ENCODE measurements around the gene GAPVD1.

GAPVD1 gene

DNA sequence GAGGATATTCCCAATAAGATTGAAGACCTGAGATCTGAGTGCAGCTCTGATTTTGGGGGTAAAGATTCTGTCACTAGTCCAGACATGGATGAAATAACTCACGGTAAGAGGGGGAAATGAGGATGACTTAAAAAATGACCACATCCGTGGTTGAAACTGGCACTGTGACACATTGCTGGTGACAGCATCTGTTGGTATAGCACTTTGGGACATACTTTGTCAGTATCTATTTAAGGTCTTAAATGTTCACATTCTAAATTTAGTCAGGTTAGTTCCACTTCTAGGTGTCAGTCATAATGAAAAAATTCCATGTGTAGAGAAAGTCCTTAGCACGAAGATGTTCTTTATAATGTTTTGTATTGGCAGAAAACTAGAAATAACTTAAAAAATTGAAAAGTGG, 70.9 kb downstream of the GAPVD1 start:
- H3K27me3 Mint-ChIP-seq (ENCODE audit: low read depth) = no peaks in the 10 kb centered on the region
- H3K4me3 Mint-ChIP-seq = no peak overlapping the region
- peaks cover 69% of the 10 kb centered on the region for H3K36me3 Mint-ChIP-seq (ENCODE audit: low read depth)
- peaks cover 5% of the 10 kb centered on the region for H3K4me1 Mint-ChIP-seq
- H3K9me3 Mint-ChIP-seq = no peaks in the 10 kb centered on the region
- H3K27ac Mint-ChIP-seq = no peak overlapping the region
- TF ChIP-seq, protein P1, sequence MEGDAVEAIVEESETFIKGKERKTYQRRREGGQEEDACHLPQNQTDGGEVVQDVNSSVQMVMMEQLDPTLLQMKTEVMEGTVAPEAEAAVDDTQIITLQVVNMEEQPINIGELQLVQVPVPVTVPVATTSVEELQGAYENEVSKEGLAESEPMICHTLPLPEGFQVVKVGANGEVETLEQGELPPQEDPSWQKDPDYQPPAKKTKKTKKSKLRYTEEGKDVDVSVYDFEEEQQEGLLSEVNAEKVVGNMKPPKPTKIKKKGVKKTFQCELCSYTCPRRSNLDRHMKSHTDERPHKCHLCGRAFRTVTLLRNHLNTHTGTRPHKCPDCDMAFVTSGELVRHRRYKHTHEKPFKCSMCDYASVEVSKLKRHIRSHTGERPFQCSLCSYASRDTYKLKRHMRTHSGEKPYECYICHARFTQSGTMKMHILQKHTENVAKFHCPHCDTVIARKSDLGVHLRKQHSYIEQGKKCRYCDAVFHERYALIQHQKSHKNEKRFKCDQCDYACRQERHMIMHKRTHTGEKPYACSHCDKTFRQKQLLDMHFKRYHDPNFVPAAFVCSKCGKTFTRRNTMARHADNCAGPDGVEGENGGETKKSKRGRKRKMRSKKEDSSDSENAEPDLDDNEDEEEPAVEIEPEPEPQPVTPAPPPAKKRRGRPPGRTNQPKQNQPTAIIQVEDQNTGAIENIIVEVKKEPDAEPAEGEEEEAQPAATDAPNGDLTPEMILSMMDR (IDR thresholded peaks at IDR 0.05; ENCODE audit: unreplicated experiment in 3 of 3) = no peak

DNA sequence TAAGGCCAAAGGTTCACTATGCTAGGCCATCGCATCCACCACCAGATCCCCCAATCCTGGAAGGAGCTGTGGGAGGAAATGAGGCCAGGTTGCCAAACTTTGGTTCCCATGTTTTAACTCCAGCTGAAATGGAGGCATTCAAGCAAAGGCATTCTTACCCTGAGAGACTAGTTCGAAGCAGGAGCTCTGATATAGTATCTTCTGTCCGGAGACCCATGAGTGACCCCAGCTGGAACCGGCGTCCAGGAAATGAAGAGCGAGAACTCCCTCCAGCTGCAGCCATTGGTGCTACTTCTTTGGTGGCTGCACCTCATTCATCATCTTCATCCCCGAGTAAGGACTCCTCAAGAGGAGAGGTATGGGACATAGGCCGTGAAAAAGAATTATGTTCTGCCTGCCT, 75.6 kb downstream of the GAPVD1 start:
- H3K27me3 Mint-ChIP-seq (ENCODE audit: low read depth) = no peaks in the 10 kb centered on the region
- peak overlapping the region in 2 of 3 experiments; percentile 62 to 66 for H3K27ac Mint-ChIP-seq
- H3K36me3 Mint-ChIP-seq (ENCODE audit: low read depth) = peaks cover 56% of the 10 kb centered on the region
- no peak overlapping the region for H3K4me3 Mint-ChIP-seq
- no peaks in the 10 kb centered on the region for H3K9me3 Mint-ChIP-seq
- TF ChIP-seq, protein P1 (IDR thresholded peaks at IDR 0.05; ENCODE audit: unreplicated experiment in 3 of 3) = no peak
- H3K4me1 Mint-ChIP-seq = no peaks in the 10 kb centered on the region

DNA sequence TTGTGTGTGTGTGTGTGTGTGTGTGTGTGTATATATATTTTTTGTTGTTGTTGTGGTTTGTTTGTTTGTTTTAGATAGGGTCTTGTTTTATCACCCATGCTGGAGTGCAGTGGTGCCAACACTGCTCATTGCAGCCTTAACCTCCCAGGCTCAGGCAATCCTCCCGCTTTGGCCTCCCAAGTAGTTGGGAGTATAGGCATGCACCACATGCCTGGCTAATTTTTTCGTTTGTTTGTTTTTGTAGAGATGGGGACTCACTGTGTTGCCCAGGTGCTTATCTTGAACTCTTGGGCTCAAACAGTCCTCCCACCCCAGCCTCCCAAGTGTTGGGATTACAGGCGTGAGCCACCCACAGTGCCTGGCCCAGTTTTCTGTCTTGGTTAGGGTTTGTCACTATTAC, 77.3 kb downstream of the GAPVD1 start:
- no peaks in the 10 kb centered on the region for H3K4me1 Mint-ChIP-seq
- H3K9me3 Mint-ChIP-seq = no peaks in the 10 kb centered on the region
- H3K4me3 Mint-ChIP-seq = no peak overlapping the region
- TF ChIP-seq, protein P1 (IDR thresholded peaks at IDR 0.05; ENCODE audit: unreplicated experiment in 3 of 3) = no peak
- no peak overlapping the region for H3K27ac Mint-ChIP-seq
- peaks cover 49% of the 10 kb centered on the region for H3K36me3 Mint-ChIP-seq (ENCODE audit: low read depth)
- no peaks in the 10 kb centered on the region for H3K27me3 Mint-ChIP-seq (ENCODE audit: low read depth)

DNA sequence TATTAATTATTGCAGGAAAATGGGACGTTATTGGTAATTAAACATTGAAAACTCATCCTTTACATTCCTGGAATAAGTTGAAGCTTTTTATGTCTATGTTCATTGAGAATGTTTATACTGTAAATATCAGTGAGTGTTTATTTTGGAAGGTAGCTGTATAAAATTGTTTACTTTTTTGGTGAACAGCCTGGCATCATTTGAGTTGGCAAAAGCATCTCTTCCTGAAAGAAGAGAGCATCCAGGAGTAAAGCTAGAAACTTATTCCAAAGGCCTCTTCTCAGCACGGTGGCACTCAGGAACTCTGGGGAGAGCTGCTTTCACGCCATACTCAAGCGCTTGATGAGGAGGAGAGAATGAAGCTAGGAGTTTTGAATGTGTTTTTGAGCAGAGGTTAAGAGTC, 79.9 kb downstream of the GAPVD1 start:
- H3K27ac Mint-ChIP-seq = peak overlapping the region in 1 of 3 experiments; percentile 70
- H3K4me1 Mint-ChIP-seq = no peaks in the 10 kb centered on the region
- no peaks in the 10 kb centered on the region for H3K9me3 Mint-ChIP-seq
- H3K27me3 Mint-ChIP-seq (ENCODE audit: low read depth) = no peaks in the 10 kb centered on the region
- H3K4me3 Mint-ChIP-seq = no peak overlapping the region
- peaks cover 40% of the 10 kb centered on the region for H3K36me3 Mint-ChIP-seq (ENCODE audit: low read depth)
- TF ChIP-seq, protein P1 (IDR thresholded peaks at IDR 0.05; ENCODE audit: unreplicated experiment in 3 of 3) = no peak

DNA sequence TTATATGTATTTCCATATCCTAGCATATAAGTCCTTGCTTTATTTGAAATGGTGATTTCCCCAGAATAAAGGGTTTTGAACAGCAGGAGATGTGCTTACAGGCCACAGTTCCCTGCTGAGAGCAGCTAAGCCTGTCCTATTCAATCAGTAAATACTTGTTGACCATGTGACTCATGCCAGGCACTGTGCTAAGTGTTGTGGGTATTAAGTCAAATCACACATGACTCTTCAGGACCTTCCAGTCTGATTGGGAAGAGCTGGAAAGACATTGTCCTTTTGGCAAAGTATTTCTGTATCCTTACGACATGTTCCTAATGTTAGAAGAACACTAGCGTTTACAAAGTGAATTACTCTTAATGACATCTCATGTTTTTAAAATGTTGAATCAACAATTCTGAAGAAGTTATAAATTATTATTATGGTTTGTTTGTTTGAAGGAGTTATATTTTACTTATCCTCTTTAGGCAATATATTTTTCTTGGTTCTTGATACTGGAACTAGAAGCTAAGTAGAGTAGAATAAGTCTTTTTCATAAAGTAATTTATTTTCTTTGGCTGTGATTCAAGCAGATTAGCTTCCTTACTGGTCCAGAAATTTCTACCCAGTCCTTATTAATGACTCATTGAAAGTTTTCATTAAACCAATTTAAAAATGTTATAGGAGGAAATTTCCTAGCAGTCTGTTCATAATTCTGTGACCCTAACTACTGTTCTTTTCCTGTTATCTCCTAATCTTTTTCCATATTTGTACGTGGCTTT, 82.1 kb downstream of the GAPVD1 start:
- Mint-ChIP-seq H3K4me1 (no peaks in the 10 kb centered on the region), H3K9me3 (no peaks in the 10 kb centered on the region), H3K36me3 (ENCODE audit: low read depth) (peaks cover 41% of the 10 kb centered on the region)

More for the DNA sequence above, 82.1 kb downstream of the GAPVD1 start:
- H3K27me3 Mint-ChIP-seq (ENCODE audit: low read depth) = no peaks in the 10 kb centered on the region
- peak overlapping the region in 2 of 3 experiments; percentile 54 to 91 for H3K27ac Mint-ChIP-seq
- TF ChIP-seq, protein P1 (IDR thresholded peaks at IDR 0.05; ENCODE audit: unreplicated experiment in 3 of 3) = no peak
- H3K4me3 Mint-ChIP-seq = no peak overlapping the region

All from nephron (organoid).